Skeletal muscle tissue (tissue), 1 donor: ENCODE results near the gene JKAMP. TPM values are rescaled to one million over a fixed set of nuclear protein-coding genes. Genes with fewer than 3 reads are reported as not detected.

Experiments
- total RNA-seq: library from RNA; depleted of rRNA; stranded (reverse); fragments of >200 nt; gene quantifications from one replicate; pipeline ENCODE4 v1.2.3, GENCODE V29; 2014

Gene JKAMP
- total RNA-seq, 1 donor from 2014 or later: 48.5 TPM

Other genes with a start within 250 kb of the JKAMP start
- 2.6 TPM for gene GPR135, start 19.1 kb upstream of the JKAMP start, total RNA-seq
- 25.6 TPM for gene L3HYPDH, start 109 bp upstream of the JKAMP start, total RNA-seq
- gene CCDC175, start 92.3 kb downstream of the JKAMP start, total RNA-seq: not detected